ENCODE data around the gene MUC5B.
"Not testable (repeated sequence)": the region's sequence is repeated elsewhere in the genome, so short reads cannot be mapped to it uniquely, and the experiment has no call there.

MUC5B gene

GRCh38 chr11:1222491-1223345 is at the start of gene MUC5B:
TSS of gene MUC5B (plus strand) at chr11:1223066. CDS start at chr11:1223124, 58 bp downstream.
- Mint-ChIP-seq H3K36me3 (no peaks in the 10 kb centered on the region), H3K27me3 (peaks cover 9% of the 10 kb centered on the region), H3K4me1 (no peaks in the 10 kb centered on the region), H3K27ac (no peak within 1 kb of the TSS), H3K4me3 (no peak within 1 kb of the TSS), H3K9me3 (no peaks in the 10 kb centered on the region)

- H3K27ac Mint-ChIP-seq, H3K27me3 Mint-ChIP-seq, H3K4me1 Mint-ChIP-seq, H3K4me3 Mint-ChIP-seq, H3K9me3 Mint-ChIP-seq, H3K36me3 Mint-ChIP-seq: not testable (repeated sequence)
Observed at GRCh38 chr11:1173396-1173795, 49.5 kb upstream of the MUC5B start.

GRCh38 chr11:1174441-1175370 is 48.2 kb upstream of the MUC5B start:
- Mint-ChIP-seq H3K27me3 (no peaks in the 10 kb centered on the region), H3K4me1 (no peaks in the 10 kb centered on the region), H3K9me3 (no peaks in the 10 kb centered on the region), H3K36me3 (peaks cover 3% of the 10 kb centered on the region), H3K4me3 (no peak overlapping the region), H3K27ac (no peak overlapping the region)

GRCh38 chr11:1175461-1176223 is 47.2 kb upstream of the MUC5B start:
- no peaks in the 10 kb centered on the region for H3K4me1 Mint-ChIP-seq
- H3K27me3 Mint-ChIP-seq = no peaks in the 10 kb centered on the region
- H3K27ac Mint-ChIP-seq = no peak overlapping the region
- H3K36me3 Mint-ChIP-seq = peaks cover 3% of the 10 kb centered on the region
- no peak overlapping the region for H3K4me3 Mint-ChIP-seq
- H3K9me3 Mint-ChIP-seq = no peaks in the 10 kb centered on the region

- Mint-ChIP-seq H3K9me3 (no peaks in the 10 kb centered on the region), H3K27ac (no peak overlapping the region), H3K36me3 (peaks cover 1% of the 10 kb centered on the region), H3K4me3 (no peak overlapping the region), H3K4me1 (no peaks in the 10 kb centered on the region), H3K27me3 (no peaks in the 10 kb centered on the region)
Observed at GRCh38 chr11:1176224-1177019, 46.4 kb upstream of the MUC5B start.

- Mint-ChIP-seq H3K9me3 (no peaks in the 10 kb centered on the region), H3K27me3 (no peaks in the 10 kb centered on the region), H3K27ac (no peak overlapping the region), H3K36me3 (peaks cover 1% of the 10 kb centered on the region), H3K4me3 (no peak overlapping the region), H3K4me1 (no peaks in the 10 kb centered on the region)
Observed at GRCh38 chr11:1177020-1177770, 45.7 kb upstream of the MUC5B start.

- H3K27me3 Mint-ChIP-seq = no peaks in the 10 kb centered on the region
- no peaks in the 10 kb centered on the region for H3K9me3 Mint-ChIP-seq
- no peak overlapping the region for H3K27ac Mint-ChIP-seq
- H3K4me1 Mint-ChIP-seq = no peaks in the 10 kb centered on the region
- peaks cover 1% of the 10 kb centered on the region for H3K36me3 Mint-ChIP-seq
- no peak overlapping the region for H3K4me3 Mint-ChIP-seq
Observed at GRCh38 chr11:1177771-1178090, 45.1 kb upstream of the MUC5B start.

- Mint-ChIP-seq H3K27ac (no peak overlapping the region), H3K4me3 (no peak overlapping the region), H3K9me3 (no peaks in the 10 kb centered on the region), H3K4me1 (no peaks in the 10 kb centered on the region), H3K27me3 (no peaks in the 10 kb centered on the region), H3K36me3 (peaks cover 1% of the 10 kb centered on the region)
Observed at GRCh38 chr11:1178201-1178885, 44.5 kb upstream of the MUC5B start.

- no peaks in the 10 kb centered on the region for H3K9me3 Mint-ChIP-seq
- peaks cover 1% of the 10 kb centered on the region for H3K36me3 Mint-ChIP-seq
- no peaks in the 10 kb centered on the region for H3K27me3 Mint-ChIP-seq
- H3K4me3 Mint-ChIP-seq = no peak overlapping the region
- H3K27ac Mint-ChIP-seq = no peak overlapping the region
- H3K4me1 Mint-ChIP-seq = no peaks in the 10 kb centered on the region
Observed at GRCh38 chr11:1178906-1179305, 44.0 kb upstream of the MUC5B start.

- Mint-ChIP-seq H3K27ac (no peak overlapping the region), H3K27me3 (no peaks in the 10 kb centered on the region), H3K36me3 (peaks cover 1% of the 10 kb centered on the region), H3K4me3 (no peak overlapping the region), H3K4me1 (no peaks in the 10 kb centered on the region), H3K9me3 (no peaks in the 10 kb centered on the region)
Observed at GRCh38 chr11:1179641-1180040, 43.2 kb upstream of the MUC5B start.

GRCh38 chr11:1180171-1180570 is 42.7 kb upstream of the MUC5B start:
- no peaks in the 10 kb centered on the region for H3K4me1 Mint-ChIP-seq
- H3K4me3 Mint-ChIP-seq = no peak overlapping the region
- no peaks in the 10 kb centered on the region for H3K27me3 Mint-ChIP-seq
- no peaks in the 10 kb centered on the region for H3K9me3 Mint-ChIP-seq
- H3K27ac Mint-ChIP-seq = no peak overlapping the region
- peaks cover 1% of the 10 kb centered on the region for H3K36me3 Mint-ChIP-seq

- Mint-ChIP-seq H3K27ac (no peak overlapping the region), H3K36me3 (no peaks in the 10 kb centered on the region), H3K27me3 (no peaks in the 10 kb centered on the region), H3K4me1 (no peaks in the 10 kb centered on the region), H3K9me3 (no peaks in the 10 kb centered on the region), H3K4me3 (no peak overlapping the region)
Observed at GRCh38 chr11:1180947-1181391, 41.9 kb upstream of the MUC5B start.

GRCh38 chr11:1181420-1181819 is 41.4 kb upstream of the MUC5B start:
- no peak overlapping the region for H3K27ac Mint-ChIP-seq
- no peaks in the 10 kb centered on the region for H3K4me1 Mint-ChIP-seq
- H3K9me3 Mint-ChIP-seq = no peaks in the 10 kb centered on the region
- H3K36me3 Mint-ChIP-seq = no peaks in the 10 kb centered on the region
- no peaks in the 10 kb centered on the region for H3K27me3 Mint-ChIP-seq
- H3K4me3 Mint-ChIP-seq = no peak overlapping the region

Measured in activated naive CD4-positive, alpha-beta T cell treated with anti-CD3 and anti-CD28 coated beads, Interleukin-2, amount 50 U/mL, for 24 hours (primary cell).